GM13976 (cell line): ENCODE data around the gene CABLES1.

ENCODE experiments used
- DNase-seq: peaks from one replicate; pipeline ENCODE4 v3.0.0; 2012; ENCODE audit warnings: low spot score
- CTCF ChIP-seq: IDR thresholded peaks from 2 replicates; pipeline ENCODE4 v1.5.1; 2012; ENCODE audit warnings: borderline replicate concordance, mild to moderate bottlenecking; ENCODE audit not compliant: insufficient read depth; ENCODE audit errors: extremely low read depth, missing control alignments, control extremely low read depth
- in situ Hi-C: fragments of 300-500 bp; cut with MboI; formaldehyde crosslinking; loops from one replicate; pipeline ENCODE4 v1.12.0; 2022; ENCODE audit warnings: low sequenced_read_pairs, mixed read lengths, inconsistent platforms; ENCODE audit not compliant: unreplicated experiment

The CABLES1 gene

GRCh38 chr18:23194155-23194996 lies 59.1 kb downstream of the CABLES1 start:
- DNase-seq: no peak
- TF ChIP-seq CTCF: no peak
- in situ Hi-C loops: no loop called here

GRCh38 chr18:23194997-23195957 lies 60.0 kb downstream of the CABLES1 start:
- in situ Hi-C loops: no loop called here
- DNase-seq: no peak
- no peak for TF ChIP-seq CTCF

GRCh38 chr18:23196119-23197007 lies 61.1 kb downstream of the CABLES1 start:
- no peak for DNase-seq
- no peak for TF ChIP-seq CTCF
- in situ Hi-C loops: no loop called here

- in situ Hi-C loops: no loop called here
Measured at GRCh38 chr18:23198217-23198845, 63.0 kb downstream of the CABLES1 start.

GRCh38 chr18:23200756-23201155 lies 65.5 kb downstream of the CABLES1 start:
- no peak for DNase-seq
- in situ Hi-C loops: no loop called here
- TF ChIP-seq CTCF: no peak

More at GRCh38 chr18:23198217-23198845, 63.0 kb downstream of the CABLES1 start:
- no peak for TF ChIP-seq CTCF
- no peak for DNase-seq
